PC-9 (cell line): Measurements from ENCODE around the gene PLCD3.

Experiments
- CTCF ChIP-seq: fragments of 200-600 bp; sonication (generic); conservative IDR thresholded peaks from 2 replicates; pipeline ENCODE4 v1.6.1; 2017; ENCODE audit warnings: mixed run types, antibody characterized with exemption, mild to moderate bottlenecking, moderate library complexity
- EZH2 ChIP-seq: fragments of 200-600 bp; sonication (generic); IDR thresholded peaks from 2 replicates; pipeline ENCODE4 v1.8.0; 2017; ENCODE audit warnings: antibody characterized with exemption, low read depth

- TF ChIP-seq CTCF (no peak), EZH2 (no peak)
These were observed 34.0 kb downstream of the PLCD3 start for GRCh38 chr17:45098081-45098868.
